Thoracic aorta (tissue), 2 donors: Measurements from ENCODE around the gene NUMB. TPM values are rescaled to one million over a fixed set of nuclear protein-coding genes. Genes with fewer than 3 reads are reported as not detected.
"Not testable (repeated sequence)": the region's sequence is repeated elsewhere in the genome, so short reads cannot be mapped to it uniquely, and the experiment has no call there.

Source experiments
- ATAC-seq: fragments of 150-250 bp; one replicate; pipeline ENCODE4 v1.8.0; 2017; ENCODE audit warnings: low read depth; ENCODE audit not compliant: insufficient number of reproducible peaks, low FRiP score
- DNase-seq: peaks from one replicate; pipeline ENCODE4 v3.0.0-alpha.2; 2020; ENCODE audit warnings: low spot score
- H3K27ac ChIP-seq, 2 donors: fragments of 200-600 bp; sonication (generic); 1 replicate in 1 of 2; 2 replicates in 1 of 2; pipeline ENCODE4 v1.5.1; 2016; ENCODE audit warnings: mild to moderate bottlenecking in 2 of 2, moderate library complexity in 2 of 2
- H3K27me3 ChIP-seq: fragments of 200-600 bp; sonication (generic); replicated peaks from 2 replicates; pipeline ENCODE4 v1.6.0; 2016; ENCODE audit warnings: mild to moderate bottlenecking; ENCODE audit not compliant: insufficient read depth
- H3K36me3 ChIP-seq: fragments of 200-600 bp; sonication (generic); one replicate; pipeline ENCODE4 v1.5.1; 2016
- H3K4me1 ChIP-seq, 2 donors: fragments of 200-600 bp; sonication (generic); 1 replicate in 1 of 2; 2 replicates in 1 of 2; pipeline versions ENCODE4 v1.5.1 to v1.6.0; 2016; ENCODE audit warnings: low read depth in 2 of 2, mild to moderate bottlenecking in 1 of 2; ENCODE audit not compliant: control insufficient read depth in 1 of 2
- H3K4me3 ChIP-seq: fragments of 200-600 bp; sonication (generic); 2 replicates; pipeline ENCODE4 v1.5.1; 2016; ENCODE audit warnings: mild to moderate bottlenecking
- H3K9me3 ChIP-seq: fragments of 200-600 bp; sonication (generic); 2 replicates; pipeline ENCODE4 v1.5.1; 2016
- total RNA-seq, 2 donors: library from RNA; depleted of rRNA; stranded (reverse); fragments of >200 nt; gene quantifications; one replicate each; pipeline versions ENCODE4 v1.1.0 to v1.2.3, GENCODE V29; 2016
- TF ChIP-seq, protein P1 (sequence below): fragments of 200-600 bp; sonication (generic); IDR thresholded peaks from one replicate; pipeline ENCODE4 v1.5.1; 2019; ENCODE audit warnings: antibody characterized with exemption

NUMB gene
- total RNA-seq, 2 donors from 2014 or later: 37.0 to 65.7 TPM

DNA sequence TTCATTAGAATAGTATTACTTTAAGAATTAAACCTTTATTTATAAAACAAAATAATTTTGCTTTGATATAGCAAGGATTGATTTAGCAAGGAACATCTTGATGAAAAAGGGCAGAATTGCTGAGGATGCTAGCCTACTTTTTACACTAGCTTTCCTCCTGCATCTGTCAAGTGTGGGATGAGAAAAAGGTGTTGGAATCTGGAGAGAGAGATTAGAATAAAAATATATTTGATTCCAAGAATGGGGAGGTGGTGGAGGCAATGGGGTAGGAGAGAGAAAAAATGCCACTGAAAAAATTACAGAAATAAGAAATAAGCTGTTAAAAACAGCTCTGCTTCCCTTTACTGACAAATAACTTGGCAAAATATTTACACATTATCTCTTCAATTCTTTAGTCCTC, 98.9 kb downstream of the NUMB start:
- Histone ChIP-seq H3K27me3 (no peaks in the 10 kb centered on the region), H3K27ac (no peak overlapping the region)
- TF ChIP-seq, protein P1, sequence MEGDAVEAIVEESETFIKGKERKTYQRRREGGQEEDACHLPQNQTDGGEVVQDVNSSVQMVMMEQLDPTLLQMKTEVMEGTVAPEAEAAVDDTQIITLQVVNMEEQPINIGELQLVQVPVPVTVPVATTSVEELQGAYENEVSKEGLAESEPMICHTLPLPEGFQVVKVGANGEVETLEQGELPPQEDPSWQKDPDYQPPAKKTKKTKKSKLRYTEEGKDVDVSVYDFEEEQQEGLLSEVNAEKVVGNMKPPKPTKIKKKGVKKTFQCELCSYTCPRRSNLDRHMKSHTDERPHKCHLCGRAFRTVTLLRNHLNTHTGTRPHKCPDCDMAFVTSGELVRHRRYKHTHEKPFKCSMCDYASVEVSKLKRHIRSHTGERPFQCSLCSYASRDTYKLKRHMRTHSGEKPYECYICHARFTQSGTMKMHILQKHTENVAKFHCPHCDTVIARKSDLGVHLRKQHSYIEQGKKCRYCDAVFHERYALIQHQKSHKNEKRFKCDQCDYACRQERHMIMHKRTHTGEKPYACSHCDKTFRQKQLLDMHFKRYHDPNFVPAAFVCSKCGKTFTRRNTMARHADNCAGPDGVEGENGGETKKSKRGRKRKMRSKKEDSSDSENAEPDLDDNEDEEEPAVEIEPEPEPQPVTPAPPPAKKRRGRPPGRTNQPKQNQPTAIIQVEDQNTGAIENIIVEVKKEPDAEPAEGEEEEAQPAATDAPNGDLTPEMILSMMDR: no peak

DNA sequence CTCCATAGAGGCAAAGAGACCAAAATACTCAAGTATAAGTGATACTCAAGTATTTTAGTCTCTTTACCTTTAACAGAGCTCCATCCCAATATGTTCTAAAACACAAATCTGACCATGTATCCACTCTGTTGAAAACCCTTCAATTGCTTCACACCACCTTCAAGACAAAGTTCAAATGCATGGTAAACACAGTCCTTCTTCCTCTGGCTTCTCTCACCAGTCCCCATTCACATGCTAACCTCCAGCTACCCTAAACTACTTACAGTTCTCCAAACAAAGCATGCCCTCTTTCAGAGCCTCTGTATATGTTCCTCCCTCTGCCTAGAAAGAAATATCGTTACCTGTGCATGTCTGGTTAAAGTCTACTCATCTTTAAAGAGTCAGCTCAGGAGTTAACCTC, 100.2 kb downstream of the NUMB start:
- TF ChIP-seq, protein P1: no peak

More for the DNA sequence above, 98.9 kb downstream of the NUMB start:
- DNase-seq (no peak), ATAC-seq (no peak)
- no peaks in the 10 kb centered on the region for H3K36me3 ChIP-seq
- H3K9me3 ChIP-seq: no peaks in the 10 kb centered on the region
- H3K4me1 ChIP-seq: no peaks in the 10 kb centered on the region
- H3K4me3 ChIP-seq: no peak overlapping the region

DNA sequence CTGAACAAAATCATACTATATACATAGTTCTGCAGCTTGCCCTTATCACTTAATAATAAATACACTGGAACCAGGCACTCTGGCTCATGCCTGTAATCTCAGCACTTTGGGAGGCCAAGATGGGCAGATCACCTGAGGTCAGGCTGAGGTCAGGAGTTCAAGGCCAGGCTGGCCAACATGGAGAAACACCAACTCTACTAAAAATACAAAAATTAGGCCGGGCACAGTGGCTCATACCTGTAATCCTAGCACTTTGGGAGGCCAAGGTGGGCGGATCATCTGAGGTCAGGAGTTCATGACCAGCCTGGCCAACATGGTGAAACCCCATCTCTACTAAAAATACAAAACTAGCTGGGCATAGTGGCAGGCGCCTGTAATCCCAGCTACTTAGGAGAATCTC, 109.3 kb downstream of the NUMB start:
- not testable (repeated sequence) for H3K9me3 ChIP-seq, H3K4me1 ChIP-seq, DNase-seq, ATAC-seq, H3K27ac ChIP-seq, H3K27me3 ChIP-seq, H3K36me3 ChIP-seq, H3K4me3 ChIP-seq

More for the DNA sequence above, 100.2 kb downstream of the NUMB start:
- ATAC-seq: no peak
- H3K27me3 ChIP-seq: no peaks in the 10 kb centered on the region
- no peaks in the 10 kb centered on the region for H3K36me3 ChIP-seq
- no peak for DNase-seq
- H3K4me3 ChIP-seq: no peak overlapping the region
- H3K9me3 ChIP-seq: no peaks in the 10 kb centered on the region
- H3K27ac ChIP-seq: no peak overlapping the region
- no peaks in the 10 kb centered on the region for H3K4me1 ChIP-seq

DNA sequence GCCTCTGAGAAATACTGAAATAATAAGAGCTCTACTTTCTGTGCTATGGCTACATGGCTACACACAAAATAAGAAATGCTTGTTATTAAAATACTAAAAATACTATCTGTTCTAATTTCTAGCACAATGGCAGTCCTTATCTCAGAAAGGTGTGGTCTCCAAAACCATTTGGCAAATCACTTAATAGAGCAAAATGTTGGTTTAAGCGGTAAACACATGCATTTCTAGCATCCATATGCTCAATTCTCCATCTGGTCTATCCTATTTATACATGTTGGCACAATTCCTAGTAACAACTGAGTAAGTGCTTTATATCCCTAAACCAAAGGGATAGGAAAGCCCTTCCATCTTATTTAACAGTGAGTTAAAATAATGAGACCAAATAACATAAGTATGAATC, 114.0 kb downstream of the NUMB start:
- ATAC-seq (no peak), DNase-seq (no peak)
- H3K4me3 ChIP-seq: no peak overlapping the region
- H3K9me3 ChIP-seq: no peaks in the 10 kb centered on the region
- no peaks in the 10 kb centered on the region for H3K36me3 ChIP-seq
- H3K27me3 ChIP-seq: no peaks in the 10 kb centered on the region
- TF ChIP-seq, protein P1: no peak
- no peak overlapping the region for H3K27ac ChIP-seq
- no peaks in the 10 kb centered on the region for H3K4me1 ChIP-seq

DNA sequence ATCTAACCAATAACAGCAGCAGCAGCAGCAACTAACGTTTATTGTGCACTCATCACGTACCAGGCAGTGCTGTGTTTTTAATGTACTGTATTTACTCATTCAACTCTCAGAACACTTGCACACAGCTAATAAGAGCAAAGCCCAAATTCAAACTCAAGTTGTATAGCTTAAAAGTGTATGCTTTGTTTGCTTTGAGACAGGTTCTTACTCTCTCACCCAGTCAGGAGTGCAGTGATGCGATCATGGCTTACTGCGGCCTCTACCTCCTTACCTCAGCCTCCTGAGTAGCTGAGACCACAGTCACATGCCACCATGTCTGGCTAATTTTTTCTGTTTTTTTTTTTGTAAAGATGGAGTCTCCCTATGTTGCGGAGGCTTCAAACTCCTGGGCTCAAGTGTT, 115.7 kb downstream of the NUMB start:
- DNase-seq: no peak
- Histone ChIP-seq H3K36me3 (no peaks in the 10 kb centered on the region), H3K27me3 (no peaks in the 10 kb centered on the region), H3K9me3 (no peaks in the 10 kb centered on the region), H3K27ac (no peak overlapping the region), H3K4me3 (no peak overlapping the region), H3K4me1 (no peaks in the 10 kb centered on the region)
- TF ChIP-seq, protein P1: no peak
- no peak for ATAC-seq

DNA sequence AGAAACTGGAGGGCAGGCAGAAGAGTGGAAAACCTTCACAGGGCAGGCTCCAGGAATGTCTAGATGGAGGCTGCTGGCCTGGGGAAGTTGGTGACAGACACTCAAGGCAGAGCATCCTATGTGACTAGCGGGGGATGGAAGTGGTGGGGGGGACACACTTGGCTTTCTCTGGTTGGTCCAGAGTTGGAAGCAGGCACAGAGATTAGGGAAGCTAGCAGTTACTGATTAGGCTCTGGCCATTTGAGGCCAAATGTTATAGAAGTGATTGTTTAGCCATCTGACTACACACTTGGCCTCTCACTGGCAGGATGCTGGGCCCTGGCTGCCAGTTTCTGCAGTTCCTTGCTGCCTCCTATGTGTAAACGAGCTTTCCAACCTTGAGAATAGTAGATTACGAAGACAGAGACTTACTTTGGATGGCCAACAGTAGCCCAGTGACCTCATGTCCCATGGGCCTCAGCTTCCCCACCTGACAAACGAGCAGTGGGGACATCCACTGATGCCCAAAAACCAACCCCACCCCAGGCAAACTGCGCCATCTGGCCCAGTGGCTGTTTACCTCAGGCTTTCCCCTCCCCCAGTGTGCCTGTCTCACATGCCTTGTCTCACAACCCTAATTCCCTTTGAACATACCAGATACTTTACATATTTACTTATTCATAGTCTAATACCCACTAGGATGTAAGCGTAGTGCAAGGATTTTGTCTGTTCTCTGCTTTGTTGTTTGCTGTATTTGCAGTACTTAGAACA, 118.3 kb downstream of the NUMB start:
- Histone ChIP-seq H3K36me3 (no peaks in the 10 kb centered on the region), H3K4me3 (no peak overlapping the region), H3K27ac (no peak overlapping the region), H3K4me1 (no peaks in the 10 kb centered on the region), H3K27me3 (no peaks in the 10 kb centered on the region), H3K9me3 (no peaks in the 10 kb centered on the region)
- TF ChIP-seq, protein P1: no peak
- no peak for DNase-seq
- no peak for ATAC-seq
